H9 (cell line): Measurements from ENCODE around the gene PHKA2. TPM values are rescaled to one million over a fixed set of nuclear protein-coding genes. Genes with fewer than 3 reads are reported as not detected.

ENCODE experiments used
- DNase-seq: peaks from one replicate; pipeline ENCODE4 v3.0.0-alpha.2; 2017
- H2AFZ ChIP-seq: one replicate; pipeline ENCODE4 v1.6.1; 2013; ENCODE audit warnings: mild to moderate bottlenecking, low read length, control low read depth, moderate library complexity
- H2AK5ac ChIP-seq: 2 replicates; pipeline ENCODE4 v1.6.1; 2013; ENCODE audit warnings: low read length, control low read depth, mixed read lengths; ENCODE audit not compliant: insufficient read length
- H2BK120ac ChIP-seq: one replicate; pipeline ENCODE4 v1.6.1; 2013; ENCODE audit warnings: low read depth, mild to moderate bottlenecking, low read length, control low read depth, inconsistent platforms; ENCODE audit not compliant: poor library complexity, severe bottlenecking
- H2BK12ac ChIP-seq: 2 replicates; pipeline ENCODE4 v1.6.1; 2013; ENCODE audit warnings: low read length, control low read depth, mixed read lengths, low read depth; ENCODE audit not compliant: insufficient read length
- H2BK15ac ChIP-seq: 2 replicates; pipeline ENCODE4 v1.6.1; 2013; ENCODE audit warnings: low read depth, low read length, control low read depth
- H2BK20ac ChIP-seq: one replicate; pipeline ENCODE4 v1.6.1; 2013; ENCODE audit warnings: low read depth, mild to moderate bottlenecking, low read length, control low read depth, inconsistent platforms; ENCODE audit not compliant: poor library complexity, severe bottlenecking
- H2BK5ac ChIP-seq: 2 replicates; pipeline ENCODE4 v1.6.1; 2013; ENCODE audit warnings: low read length, control low read depth, mixed read lengths; ENCODE audit not compliant: insufficient read length
- H3K14ac ChIP-seq: 2 replicates; pipeline ENCODE4 v1.6.1; 2013; ENCODE audit warnings: low read length, control low read depth; ENCODE audit not compliant: insufficient read depth
- H3K18ac ChIP-seq: 2 replicates; pipeline ENCODE4 v1.6.1; 2013; ENCODE audit warnings: low read depth, mild to moderate bottlenecking, mixed read lengths, low read length, control low read depth; ENCODE audit not compliant: insufficient read length
- H3K23ac ChIP-seq: 2 replicates; pipeline ENCODE4 v1.6.1; 2013; ENCODE audit warnings: low read length, control low read depth, mixed read lengths, low read depth; ENCODE audit not compliant: insufficient read length
- H3K23me2 ChIP-seq: 2 replicates; pipeline ENCODE4 v1.6.1; 2013; ENCODE audit warnings: low read depth, mild to moderate bottlenecking, mixed read lengths, low read length, control low read depth; ENCODE audit not compliant: insufficient read length, poor library complexity, severe bottlenecking
- H3K27ac ChIP-seq: 2 replicates; pipeline ENCODE4 v1.5.1; 2013; ENCODE audit warnings: low read length, control low read depth, mixed read lengths, low read depth; ENCODE audit not compliant: insufficient read length
- H3K27me3 ChIP-seq: 2 replicates; pipeline ENCODE4 v1.6.1; 2013; ENCODE audit warnings: low read length, control low read depth, inconsistent platforms; ENCODE audit not compliant: insufficient read depth
- H3K4ac ChIP-seq: 2 replicates; pipeline ENCODE4 v1.6.1; 2013; ENCODE audit warnings: low read depth, mild to moderate bottlenecking, control low read depth, inconsistent platforms, low read length, moderate library complexity
- H3K4me1 ChIP-seq: 2 replicates; pipeline ENCODE4 v1.6.1; 2013; ENCODE audit warnings: low read length, control low read depth, inconsistent platforms; ENCODE audit not compliant: insufficient read depth
- H3K4me2 ChIP-seq: 2 replicates; pipeline ENCODE4 v1.6.1; 2013; ENCODE audit warnings: low read length, control low read depth, mixed read lengths; ENCODE audit not compliant: insufficient read length, insufficient read depth
- H3K56ac ChIP-seq: 2 replicates; pipeline ENCODE4 v1.6.1; 2013; ENCODE audit warnings: low read depth, mild to moderate bottlenecking, mixed read lengths, low read length, control low read depth; ENCODE audit not compliant: insufficient read length
- H3K79me1 ChIP-seq: 2 replicates; pipeline ENCODE4 v1.6.1; 2013; ENCODE audit warnings: low read depth, mild to moderate bottlenecking, moderate library complexity, low read length, control low read depth, inconsistent platforms; ENCODE audit not compliant: insufficient read depth, poor library complexity, severe bottlenecking
- H3K79me2 ChIP-seq: 2 replicates; pipeline ENCODE4 v1.6.1; 2013; ENCODE audit warnings: low read length, control low read depth, inconsistent platforms; ENCODE audit not compliant: insufficient read depth
- H3K9ac ChIP-seq: 2 replicates; pipeline ENCODE4 v1.6.1; 2013; ENCODE audit warnings: low read length, control low read depth, mixed read lengths; ENCODE audit not compliant: insufficient read length; ENCODE audit errors: extremely low read depth
- H3K9me3 ChIP-seq: one replicate; pipeline ENCODE4 v1.6.1; 2013; ENCODE audit warnings: low read depth, low read length, inconsistent platforms; ENCODE audit not compliant: control insufficient read depth
- H3T11ph ChIP-seq: one replicate; pipeline ENCODE4 v1.6.1; 2013; ENCODE audit warnings: mild to moderate bottlenecking, low read length, control low read depth, inconsistent platforms
- H4K20me1 ChIP-seq: one replicate; pipeline ENCODE4 v1.6.1; 2013; ENCODE audit not compliant: control insufficient read depth, insufficient read length, insufficient read depth
- H4K5ac ChIP-seq: 2 replicates; pipeline ENCODE4 v1.6.1; 2013; ENCODE audit warnings: low read depth, mild to moderate bottlenecking, mixed read lengths, low read length, control low read depth; ENCODE audit not compliant: insufficient read length
- H4K8ac ChIP-seq: replicated peaks from 2 replicates; pipeline ENCODE4 v1.6.1; 2013; ENCODE audit warnings: low read length, control low read depth, mixed read lengths, low read depth; ENCODE audit not compliant: insufficient read length
- H4K91ac ChIP-seq: 2 replicates; pipeline ENCODE4 v1.6.1; 2013; ENCODE audit warnings: low read depth, mild to moderate bottlenecking, moderate library complexity, mixed read lengths, low read length, control low read depth; ENCODE audit not compliant: insufficient read length
- H3K27ac Mint-ChIP-seq, 3 experiments: 2 replicates in 2 of 3; 3 replicates in 1 of 3; pipeline ENCODE4 v1.8.0; 2020 to 2021; ENCODE audit warnings: mixed read lengths in 3 of 3, mild to moderate bottlenecking in 1 of 3, moderate library complexity in 1 of 3
- H3K27me3 Mint-ChIP-seq: 2 replicates; pipeline ENCODE4 v1.8.0; 2021; ENCODE audit warnings: low read depth, mild to moderate bottlenecking, moderate library complexity, mixed read lengths
- H3K36me3 Mint-ChIP-seq, 3 experiments: 2 replicates in 2 of 3; 3 replicates in 1 of 3; pipeline ENCODE4 v1.8.0; 2020 to 2021; ENCODE audit warnings: low read depth in 3 of 3, mixed read lengths in 3 of 3; ENCODE audit not compliant: insufficient read depth in 1 of 3
- H3K4me1 Mint-ChIP-seq, 2 experiments: 2 replicates each; pipeline ENCODE4 v1.8.0; 2020; ENCODE audit warnings: mixed read lengths in 2 of 2
- H3K4me3 Mint-ChIP-seq, 2 experiments: 2 replicates in 1 of 2; 3 replicates in 1 of 2; pipeline ENCODE4 v1.8.0; 2020 to 2021; ENCODE audit warnings: mild to moderate bottlenecking in 2 of 2, mixed read lengths in 2 of 2, moderate library complexity in 1 of 2
- H3K9me3 Mint-ChIP-seq, 2 experiments: 2 replicates in 1 of 2; 3 replicates in 1 of 2; pipeline ENCODE4 v1.8.0; 2020; ENCODE audit warnings: mild to moderate bottlenecking in 2 of 2, mixed read lengths in 2 of 2, moderate library complexity in 1 of 2
- WGBS: extraction: QIAGEN DNeasy Blood & Tissue Kit; methylation state at CpG from one replicate; pipeline ENCODE4 v1.1.7; 2013; ENCODE audit warnings: missing lambda C conversion rate, low lambda C conversion rate, mixed read lengths; ENCODE audit not compliant: insufficient read length; ENCODE audit errors: extremely low coverage; 5-methylcytosine and 5-hydroxymethylcytosine counted together
- total RNA-seq: library from RNA; stranded (reverse); gene quantifications from 2 replicates; pipeline ENCODE4 v1.2.1, GENCODE V29; 2021
- TF ChIP-seq, protein P1 (sequence below): fragments of 200-600 bp; sonication (generic); conservative IDR thresholded peaks from 3 replicates; pipeline ENCODE4 v1.8.0; 2021; ENCODE audit warnings: antibody characterized with exemption, mild to moderate bottlenecking

The PHKA2 gene
- total RNA-seq, 1 experiment from 2014 or later, result 24.2 TPM

DNA sequence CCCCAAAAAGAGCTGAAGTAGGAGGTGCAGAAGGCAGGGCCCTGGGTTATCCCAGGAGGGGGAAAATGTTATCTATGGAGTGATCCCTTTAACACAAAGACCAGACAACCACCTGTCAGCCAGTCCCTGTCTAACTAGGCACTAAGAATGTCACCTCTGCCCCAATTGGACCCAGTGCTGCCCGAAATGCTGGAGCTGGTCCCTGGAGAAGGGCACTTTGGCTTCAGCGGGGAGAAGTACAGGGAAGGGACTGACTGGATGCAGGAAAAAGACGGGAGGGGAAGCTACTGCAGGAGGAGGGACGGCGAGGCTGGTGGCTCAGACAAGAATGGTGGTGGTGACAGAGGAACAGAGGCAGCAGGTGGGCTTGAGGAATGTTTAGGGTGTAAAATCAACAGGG lies 17.3 kb downstream of the PHKA2 start:
- no peak overlapping the region for H3K9ac ChIP-seq
- H2AFZ ChIP-seq, result no peak overlapping the region

More for the DNA sequence above, 17.3 kb downstream of the PHKA2 start:
- Histone ChIP-seq H4K8ac (no peak overlapping the region), H3K27ac (no peak overlapping the region), H3K27me3 (no peaks in the 10 kb centered on the region), H3K56ac (no peak overlapping the region), H2BK15ac (no peak overlapping the region), H2BK5ac (no peak overlapping the region), H4K91ac (no peak overlapping the region), H3K23me2 (no peaks in the 10 kb centered on the region), H3K14ac (no peak overlapping the region), H3K4me1 (no peaks in the 10 kb centered on the region), H4K20me1 (no peaks in the 10 kb centered on the region), H2BK120ac (no peak overlapping the region), H3K9me3 (peaks cover 18% of the 10 kb centered on the region), H3K4ac (no peak overlapping the region), H2BK20ac (no peak overlapping the region), H4K5ac (no peak overlapping the region), H3K18ac (no peak overlapping the region), H2BK12ac (no peak overlapping the region), H3K79me1 (no peaks in the 10 kb centered on the region), H3K4me2 (no peak overlapping the region), H3K23ac (no peak overlapping the region), H3K79me2 (no peaks in the 10 kb centered on the region), H3T11ph (no peak overlapping the region), H2AK5ac (no peak overlapping the region)
- WGBS, result no CpG with 5 or more reads among the region's 5 CpGs
- Mint-ChIP-seq H3K4me3 (no peak overlapping the region), H3K36me3 (peaks cover 0 to 15% (median 5%) of the 10 kb centered on the region in 3 experiments; a peak in 5 of 7 replicates), H3K27ac (peak overlapping the region in 1 of 3 experiments; percentile 25; a peak in 2 of 7 replicates), H3K27me3 (no peaks in the 10 kb centered on the region; the same call in 1 of the 2 replicates), H3K9me3 (peaks cover 59 to 63% of the 10 kb centered on the region in 2 experiments), H3K4me1 (no peaks in the 10 kb centered on the region; a peak in 1 of 4 replicates)
- TF ChIP-seq, protein P1, sequence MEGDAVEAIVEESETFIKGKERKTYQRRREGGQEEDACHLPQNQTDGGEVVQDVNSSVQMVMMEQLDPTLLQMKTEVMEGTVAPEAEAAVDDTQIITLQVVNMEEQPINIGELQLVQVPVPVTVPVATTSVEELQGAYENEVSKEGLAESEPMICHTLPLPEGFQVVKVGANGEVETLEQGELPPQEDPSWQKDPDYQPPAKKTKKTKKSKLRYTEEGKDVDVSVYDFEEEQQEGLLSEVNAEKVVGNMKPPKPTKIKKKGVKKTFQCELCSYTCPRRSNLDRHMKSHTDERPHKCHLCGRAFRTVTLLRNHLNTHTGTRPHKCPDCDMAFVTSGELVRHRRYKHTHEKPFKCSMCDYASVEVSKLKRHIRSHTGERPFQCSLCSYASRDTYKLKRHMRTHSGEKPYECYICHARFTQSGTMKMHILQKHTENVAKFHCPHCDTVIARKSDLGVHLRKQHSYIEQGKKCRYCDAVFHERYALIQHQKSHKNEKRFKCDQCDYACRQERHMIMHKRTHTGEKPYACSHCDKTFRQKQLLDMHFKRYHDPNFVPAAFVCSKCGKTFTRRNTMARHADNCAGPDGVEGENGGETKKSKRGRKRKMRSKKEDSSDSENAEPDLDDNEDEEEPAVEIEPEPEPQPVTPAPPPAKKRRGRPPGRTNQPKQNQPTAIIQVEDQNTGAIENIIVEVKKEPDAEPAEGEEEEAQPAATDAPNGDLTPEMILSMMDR, result no peak
- DNase-seq, result no peak
